Hair follicle dermal papilla cell (primary cell): ENCODE measurements around the gene KRTAP10-9. TPM values are rescaled to one million over a fixed set of nuclear protein-coding genes. Genes with fewer than 3 reads are reported as not detected.

Source experiments
- total RNA-seq: library from RNA; depleted of rRNA; stranded (reverse); fragments of >200 nt; gene quantifications from 2 replicates; pipeline ENCODE4 v1.2.3, GENCODE V29; 2012

Gene KRTAP10-9, protein sequence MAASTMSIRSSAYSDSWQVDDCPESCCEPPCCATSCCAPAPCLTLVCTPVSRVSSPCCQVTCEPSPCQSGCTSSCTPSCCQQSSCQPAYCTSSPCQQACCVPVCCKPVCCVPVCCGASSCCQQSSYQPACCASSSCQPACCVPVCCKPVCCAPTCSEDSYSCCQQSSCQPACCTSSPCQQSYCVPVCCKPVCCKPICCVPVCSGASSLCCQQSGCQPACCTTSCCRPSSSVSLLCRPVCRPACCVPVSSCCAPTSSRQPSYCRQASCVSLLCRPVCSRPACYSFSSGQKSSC
- total RNA-seq, result not detected in 2 replicates

GRCh38 chr21:44626673-44627143 lies at the start of gene KRTAP10-9:
TSS of gene KRTAP10-9 (plus strand) at chr21:44627093. CDS start at chr21:44627172, 79 bp downstream.

GRCh38 chr21:44580231-44580821 lies 46.6 kb upstream of the KRTAP10-9 start, which contains the start of gene KRTAP10-5:
TSS of gene KRTAP10-5 (minus strand) at chr21:44580604. CDS start at chr21:44580578, 26 bp downstream.

GRCh38 chr21:44592446-44593311 lies 34.2 kb upstream of the KRTAP10-9 start, which contains the start of gene KRTAP10-6:
TSS of gene KRTAP10-6 (minus strand) at chr21:44592505. CDS start at chr21:44592484, 21 bp downstream.

GRCh38 chr21:44600118-44600978 lies 26.5 kb upstream of the KRTAP10-9 start, which contains the start of gene KRTAP10-7:
TSS of gene KRTAP10-7 (plus strand) at chr21:44600597. CDS start at chr21:44600622, 25 bp downstream.

DNA sequence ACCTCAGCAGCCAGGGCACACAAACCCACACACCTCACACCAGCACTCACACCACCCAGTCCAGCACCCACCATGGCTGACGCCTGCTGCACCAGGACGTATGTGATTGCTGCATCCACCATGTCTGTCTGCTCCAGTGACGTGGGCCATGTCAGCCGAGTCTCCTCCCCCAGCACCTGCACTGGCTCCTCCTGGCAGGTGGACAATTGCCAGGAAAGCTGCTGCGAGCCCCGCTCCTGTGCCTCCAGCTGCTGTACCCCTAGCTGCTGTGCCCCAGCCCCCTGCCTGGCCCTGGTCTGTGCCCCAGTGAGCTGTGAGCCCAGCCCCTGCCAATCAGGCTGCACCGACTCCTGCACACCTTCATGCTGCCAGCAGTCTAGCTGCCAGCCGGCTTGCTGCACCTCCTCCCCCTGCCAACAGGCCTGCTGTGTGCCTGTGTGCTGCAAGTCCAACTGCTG lies 14.8 kb upstream of the KRTAP10-9 start, which contains the start of gene KRTAP10-8:
Gene KRTAP10-8, plus strand, starts transcription at position 51 of the 458 bp plus-strand sequence. Its CDS starts 22 bp downstream, at position 73.

GRCh38 chr21:44637018-44637850 lies 10.3 kb downstream of the KRTAP10-9 start, which contains the start of gene KRTAP10-10:
TSS of gene KRTAP10-10 (plus strand) at chr21:44637356. CDS start at chr21:44637418, 62 bp downstream.

GRCh38 chr21:44646366-44647221 lies 19.7 kb downstream of the KRTAP10-9 start, which contains the start of gene KRTAP10-11:
TSS of gene KRTAP10-11 (plus strand) at chr21:44646414. CDS start at chr21:44646459, 45 bp downstream.

GRCh38 chr21:44654576-44655175 lies 27.8 kb downstream of the KRTAP10-9 start, which contains the start of gene KRTAP12-4:
TSS of gene KRTAP12-4 (minus strand) at chr21:44654659. CDS start at chr21:44654614, 45 bp downstream.

DNA sequence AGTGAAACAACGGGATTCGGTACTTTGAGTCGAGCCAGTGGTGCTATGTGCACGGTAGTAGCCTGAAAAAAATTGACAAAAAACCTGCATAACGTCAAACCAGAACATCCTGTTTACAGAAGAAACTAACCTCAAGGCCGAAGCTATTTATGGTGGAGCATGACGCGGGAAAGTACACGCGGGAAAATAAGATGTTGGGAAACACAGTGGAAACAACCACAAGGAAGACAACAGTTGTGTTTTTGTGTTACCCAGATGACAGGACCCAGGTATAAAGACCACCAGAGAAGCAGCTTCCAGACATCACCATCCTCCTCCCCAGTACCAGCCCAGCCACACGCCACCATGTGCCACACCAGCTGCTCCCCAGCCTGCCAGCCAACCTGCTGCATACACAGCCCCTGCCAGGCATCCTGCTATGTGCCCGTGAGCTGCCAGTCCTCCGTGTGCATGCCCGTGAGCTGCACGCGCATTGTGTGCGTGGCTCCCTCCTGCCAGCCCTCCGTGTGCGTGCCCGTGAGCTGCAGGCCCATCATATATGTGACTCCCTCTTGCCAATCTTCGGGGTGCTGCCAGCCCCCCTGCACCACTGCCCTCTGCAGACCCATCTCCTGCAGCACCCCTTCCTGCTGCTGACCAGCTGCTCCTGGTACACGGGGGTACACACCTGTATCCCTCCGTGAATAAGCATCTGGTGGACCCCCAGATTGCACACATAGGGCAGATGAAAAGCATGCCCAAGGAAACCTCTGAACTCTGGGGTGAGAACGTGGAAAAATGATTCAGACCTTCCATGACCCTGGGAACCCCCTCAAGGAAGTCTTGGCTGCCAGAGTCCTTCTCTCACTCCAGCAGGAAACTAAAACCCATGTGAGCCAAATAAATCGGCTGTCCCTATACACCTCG lies 31.0 kb downstream of the KRTAP10-9 start, which contains the start of gene KRTAP12-3:
Gene KRTAP12-3, plus strand, starts transcription at position 298 of the 906 bp plus-strand sequence. Its CDS starts 48 bp downstream, at position 346.

GRCh38 chr21:44666401-44667320 lies 39.8 kb downstream of the KRTAP10-9 start, which contains the start of gene KRTAP12-2:
TSS of gene KRTAP12-2 (minus strand) at chr21:44666927. CDS start at chr21:44666886, 41 bp downstream.

Other genes with a start within 250 kb of the KRTAP10-9 start
- gene LRRC3, start 171.6 kb upstream of the KRTAP10-9 start, total RNA-seq, result 1.3 and 1.5 TPM in 2 replicates
- gene KRTAP10-1, start 86.9 kb upstream of the KRTAP10-9 start, total RNA-seq, result not detected in 2 replicates
- not detected in 2 replicates for gene KRTAP10-2, start 75.6 kb upstream of the KRTAP10-9 start, total RNA-seq
- gene KRTAP10-3, start 68.3 kb upstream of the KRTAP10-9 start, total RNA-seq, result not detected in 2 replicates
- not detected in 2 replicates for gene KRTAP10-4, start 53.4 kb upstream of the KRTAP10-9 start, total RNA-seq
- not detected in 2 replicates for gene KRTAP10-5, start 46.5 kb upstream of the KRTAP10-9 start, total RNA-seq
- gene KRTAP10-6, start 34.6 kb upstream of the KRTAP10-9 start, total RNA-seq, result not detected in 2 replicates
- not detected in 2 replicates for gene KRTAP10-7, start 26.5 kb upstream of the KRTAP10-9 start, total RNA-seq
- not detected in 2 replicates for gene KRTAP10-8, start 15.0 kb upstream of the KRTAP10-9 start, total RNA-seq
- not detected in 2 replicates for gene KRTAP10-10, start 10.3 kb downstream of the KRTAP10-9 start, total RNA-seq
- gene KRTAP10-11, start 19.3 kb downstream of the KRTAP10-9 start, total RNA-seq, result not detected in 2 replicates
- gene KRTAP12-4, start 27.6 kb downstream of the KRTAP10-9 start, total RNA-seq, result not detected in 2 replicates
- gene KRTAP12-3, start 30.8 kb downstream of the KRTAP10-9 start, total RNA-seq, result not detected in 2 replicates
- not detected in 2 replicates for gene KRTAP12-2, start 39.8 kb downstream of the KRTAP10-9 start, total RNA-seq
- gene KRTAP12-1, start 55.1 kb downstream of the KRTAP10-9 start, total RNA-seq, result not detected in 2 replicates
- gene KRTAP10-12, start 70.1 kb downstream of the KRTAP10-9 start, total RNA-seq, result not detected in 2 replicates
- not detected in 2 replicates for gene TSPEAR, start 84.5 kb downstream of the KRTAP10-9 start, total RNA-seq
- gene UBE2G2, start 174.7 kb downstream of the KRTAP10-9 start, total RNA-seq, result 76.5 and 82.9 TPM in 2 replicates
- 108 and 127 TPM in 2 replicates for gene SUMO3, start 191.0 kb downstream of the KRTAP10-9 start, total RNA-seq
- gene PTTG1IP, start 246.6 kb downstream of the KRTAP10-9 start, total RNA-seq, result 288 and 314 TPM in 2 replicates